Tibial nerve (tissue), 4 donors: ENCODE measurements around the gene GNB1L. TPM values are rescaled to one million over a fixed set of nuclear protein-coding genes. Genes with fewer than 3 reads are reported as not detected.

Source experiments
- DNase-seq, 2 donors: peaks; one replicate each; pipeline ENCODE4 v3.0.0-alpha.2; 2019; ENCODE audit warnings: low spot score in 2 of 2
- H3K27ac ChIP-seq, 4 donors: fragments of 200-600 bp; sonication (generic) in 3 of 4; one replicate each; pipeline ENCODE4 v1.5.1; 2017 to 2019; ENCODE audit warnings: mild to moderate bottlenecking in 1 of 4
- H3K27me3 ChIP-seq, 2 donors: fragments of 200-600 bp; sonication (generic) in 1 of 2; one replicate each; pipeline versions ENCODE4 v1.5.1 to v1.6.0; 2017 to 2019
- H3K36me3 ChIP-seq, 3 donors: fragments of 200-600 bp; sonication (generic); one replicate each; pipeline ENCODE4 v1.5.1; 2018 to 2019
- H3K4me1 ChIP-seq, 4 donors: fragments of 200-600 bp; sonication (generic) in 3 of 4; one replicate each; pipeline ENCODE4 v1.5.1; 2017 to 2019
- H3K4me3 ChIP-seq, 4 donors: fragments of 200-600 bp; sonication (generic) in 3 of 4; one replicate each; pipeline ENCODE4 v1.5.1; 2017 to 2019; ENCODE audit warnings: mild to moderate bottlenecking in 1 of 4, moderate library complexity in 1 of 4
- H3K9me3 ChIP-seq, 4 donors: fragments of 200-600 bp; sonication (generic) in 3 of 4; one replicate each; pipeline ENCODE4 v1.5.1; 2017 to 2019
- EP300 ChIP-seq, 2 donors: sonication (generic); formaldehyde crosslinking; IDR thresholded peaks; one replicate each; pipeline ENCODE4 v1.6.1; 2017; ENCODE audit warnings: antibody characterized with exemption in 2 of 2, mild to moderate bottlenecking in 1 of 2
- POLR2A ChIP-seq, 2 donors: fragments of 450-650 bp; IDR thresholded peaks; one replicate each; pipeline ENCODE4 v1.6.1; 2017; ENCODE audit warnings: antibody characterized with exemption in 2 of 2, mild to moderate bottlenecking in 2 of 2, moderate library complexity in 2 of 2
- WGBS, 2 donors: methylation state at CpG; one replicate each; pipeline ENCODE4 v1.1.5; 2018; 5-methylcytosine and 5-hydroxymethylcytosine counted together
- total RNA-seq, 4 donors: library from RNA; depleted of rRNA; stranded (reverse); fragments of >200 nt; gene quantifications; one replicate each; pipeline ENCODE4 v1.1.0, GENCODE V29; 2016
- TF ChIP-seq, protein P1 (sequence below), 5 experiments: fragments of 200-600 bp in 3 of 5; fragments of 450-650 bp in 2 of 5; sonication (generic) in 3 of 5; IDR thresholded peaks; one replicate each; pipeline ENCODE4 v1.5.1; 2016 to 2019; ENCODE audit warnings: antibody characterized with exemption in 5 of 5, mild to moderate bottlenecking in 3 of 5, moderate library complexity in 2 of 5

The GNB1L gene
- total RNA-seq, 4 donors from 2014 or later = 2.9 to 8.1 (median 6.3) TPM

DNA sequence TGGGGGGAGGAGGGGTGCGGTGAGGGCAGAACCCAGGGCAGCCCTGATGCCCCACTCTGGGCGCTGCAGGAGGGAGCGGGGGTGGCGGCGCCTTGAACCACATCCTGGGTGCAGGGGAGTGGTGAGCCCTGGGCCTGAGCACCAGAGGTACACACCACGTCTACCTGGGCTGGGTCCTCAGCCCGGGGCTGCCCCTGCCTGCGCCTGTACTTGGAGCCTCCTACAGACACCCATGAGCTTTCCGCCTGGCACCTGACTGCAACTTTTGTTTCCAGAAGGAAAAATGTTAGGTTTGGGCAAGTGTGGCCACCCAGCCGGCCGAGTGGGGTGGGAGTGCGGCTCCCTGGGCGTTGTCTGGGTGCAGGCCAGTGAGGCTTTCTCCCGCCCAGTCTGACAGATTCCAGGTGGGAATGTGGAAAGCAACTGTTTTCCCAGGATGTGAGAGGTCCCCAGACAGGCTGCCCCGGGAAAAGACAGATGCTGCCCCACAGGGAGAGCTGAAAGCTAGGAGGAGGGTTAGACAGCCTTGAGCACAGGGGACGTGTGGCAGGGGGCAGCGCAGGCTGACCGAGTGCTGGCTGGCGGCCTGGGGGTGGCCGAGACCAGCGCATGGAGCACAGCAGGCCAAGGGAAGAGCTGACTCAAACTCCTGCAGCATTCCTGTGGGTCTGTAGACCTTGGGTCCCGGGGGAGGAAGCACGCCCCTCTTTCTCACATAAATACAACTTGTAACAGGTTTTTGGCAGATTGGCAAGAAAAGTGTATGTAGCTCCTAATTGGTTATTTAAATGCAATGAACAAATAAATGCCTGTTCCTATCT lies 44.1 kb downstream of the GNB1L start:
- H3K27ac ChIP-seq = no peak overlapping the region
- H3K4me1 ChIP-seq = peaks cover 0 to 31% (median 0%) of the 10 kb centered on the region in 4 donors
- TF ChIP-seq, protein P1, sequence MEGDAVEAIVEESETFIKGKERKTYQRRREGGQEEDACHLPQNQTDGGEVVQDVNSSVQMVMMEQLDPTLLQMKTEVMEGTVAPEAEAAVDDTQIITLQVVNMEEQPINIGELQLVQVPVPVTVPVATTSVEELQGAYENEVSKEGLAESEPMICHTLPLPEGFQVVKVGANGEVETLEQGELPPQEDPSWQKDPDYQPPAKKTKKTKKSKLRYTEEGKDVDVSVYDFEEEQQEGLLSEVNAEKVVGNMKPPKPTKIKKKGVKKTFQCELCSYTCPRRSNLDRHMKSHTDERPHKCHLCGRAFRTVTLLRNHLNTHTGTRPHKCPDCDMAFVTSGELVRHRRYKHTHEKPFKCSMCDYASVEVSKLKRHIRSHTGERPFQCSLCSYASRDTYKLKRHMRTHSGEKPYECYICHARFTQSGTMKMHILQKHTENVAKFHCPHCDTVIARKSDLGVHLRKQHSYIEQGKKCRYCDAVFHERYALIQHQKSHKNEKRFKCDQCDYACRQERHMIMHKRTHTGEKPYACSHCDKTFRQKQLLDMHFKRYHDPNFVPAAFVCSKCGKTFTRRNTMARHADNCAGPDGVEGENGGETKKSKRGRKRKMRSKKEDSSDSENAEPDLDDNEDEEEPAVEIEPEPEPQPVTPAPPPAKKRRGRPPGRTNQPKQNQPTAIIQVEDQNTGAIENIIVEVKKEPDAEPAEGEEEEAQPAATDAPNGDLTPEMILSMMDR (IDR thresholded peaks at IDR 0.05) = no peak
- no peak for TF ChIP-seq POLR2A (IDR thresholded peaks at IDR 0.05)
- no peak for TF ChIP-seq EP300 (IDR thresholded peaks at IDR 0.05)
- H3K9me3 ChIP-seq = no peaks in the 10 kb centered on the region
- H3K4me3 ChIP-seq = no peak overlapping the region
- H3K27me3 ChIP-seq = no peaks in the 10 kb centered on the region
- peak in 1 of 2 donors; percentile 6 for DNase-seq
- WGBS, 2 donors = 73 to 76% methylated on average over 20 to 23 of the region's 23 CpGs
- H3K36me3 ChIP-seq = peaks cover 0 to 31% (median 0%) of the 10 kb centered on the region in 3 donors

DNA sequence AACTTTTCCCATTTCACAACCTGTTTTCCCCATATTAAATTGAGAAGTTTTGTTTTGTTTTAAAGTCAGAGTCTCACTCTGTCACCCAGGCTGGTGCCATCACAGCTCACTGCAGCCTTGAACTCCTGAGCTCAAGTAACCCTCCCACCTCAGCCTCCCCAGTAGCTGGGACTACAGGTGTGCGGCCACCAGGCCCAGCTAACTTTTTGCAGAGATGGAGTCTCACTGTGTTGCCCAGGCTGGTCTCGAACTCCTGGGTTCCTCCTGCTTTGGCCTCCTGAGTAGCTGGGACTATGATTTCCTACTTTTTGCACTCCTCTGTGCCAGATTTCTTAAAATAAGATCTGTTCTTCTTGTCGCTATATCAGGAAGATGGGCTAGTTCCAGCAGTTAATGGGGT lies 44.9 kb downstream of the GNB1L start:
- no peaks in the 10 kb centered on the region for H3K27me3 ChIP-seq
- no peak overlapping the region for H3K4me3 ChIP-seq
- TF ChIP-seq EP300 (IDR thresholded peaks at IDR 0.05) (no peak), POLR2A (IDR thresholded peaks at IDR 0.05) (no peak)
- TF ChIP-seq, protein P1 (IDR thresholded peaks at IDR 0.05) = no peak
- peaks cover 0 to 31% (median 0%) of the 10 kb centered on the region in 3 donors for H3K36me3 ChIP-seq
- 94 to 100% methylated on average over 3 of the region's 3 CpGs for WGBS, 2 donors
- peaks cover 0 to 32% (median 0%) of the 10 kb centered on the region in 4 donors for H3K4me1 ChIP-seq
- H3K9me3 ChIP-seq = no peaks in the 10 kb centered on the region
- H3K27ac ChIP-seq = no peak overlapping the region
- DNase-seq = no peak

DNA sequence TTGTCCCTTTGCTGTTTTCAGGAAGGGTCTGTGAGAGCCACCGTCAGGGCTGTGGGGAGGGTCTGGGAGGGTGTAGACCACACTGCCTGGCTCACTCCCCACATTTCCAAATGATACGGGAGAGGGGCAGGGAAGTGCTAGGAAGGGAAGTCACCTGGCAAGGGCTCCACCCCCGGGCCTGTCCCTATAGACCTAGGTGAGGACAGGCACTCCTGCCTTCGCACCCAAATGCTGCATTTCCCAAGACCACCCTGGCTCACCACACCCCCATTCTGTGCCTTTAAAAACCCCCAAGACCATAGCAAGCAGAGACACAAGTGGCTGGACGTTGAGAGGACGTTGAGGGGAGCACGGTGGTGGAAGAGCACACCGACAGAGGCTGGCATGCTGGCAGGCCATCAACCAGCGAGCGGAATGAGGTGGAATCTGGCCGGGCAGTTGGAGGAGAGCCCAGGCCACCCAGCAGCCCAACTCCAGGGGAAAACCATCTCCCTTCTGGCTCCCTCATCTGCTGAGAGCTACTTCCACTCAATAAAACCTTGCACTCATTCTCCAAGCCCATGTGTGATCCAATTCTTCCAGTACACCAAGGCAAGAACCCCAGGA lies 45.7 kb downstream of the GNB1L start:
- H3K36me3 ChIP-seq = peaks cover 0 to 32% (median 0%) of the 10 kb centered on the region in 3 donors
- TF ChIP-seq, protein P1 (IDR thresholded peaks at IDR 0.05) = no peak
- no peak for DNase-seq
- no peaks in the 10 kb centered on the region for H3K27me3 ChIP-seq
- H3K27ac ChIP-seq = no peak overlapping the region
- H3K4me1 ChIP-seq = peaks cover 0 to 32% (median 0%) of the 10 kb centered on the region in 4 donors
- H3K4me3 ChIP-seq = no peak overlapping the region
- 80 to 81% methylated on average over 11 of the region's 11 CpGs for WGBS, 2 donors
- H3K9me3 ChIP-seq = no peaks in the 10 kb centered on the region

DNA sequence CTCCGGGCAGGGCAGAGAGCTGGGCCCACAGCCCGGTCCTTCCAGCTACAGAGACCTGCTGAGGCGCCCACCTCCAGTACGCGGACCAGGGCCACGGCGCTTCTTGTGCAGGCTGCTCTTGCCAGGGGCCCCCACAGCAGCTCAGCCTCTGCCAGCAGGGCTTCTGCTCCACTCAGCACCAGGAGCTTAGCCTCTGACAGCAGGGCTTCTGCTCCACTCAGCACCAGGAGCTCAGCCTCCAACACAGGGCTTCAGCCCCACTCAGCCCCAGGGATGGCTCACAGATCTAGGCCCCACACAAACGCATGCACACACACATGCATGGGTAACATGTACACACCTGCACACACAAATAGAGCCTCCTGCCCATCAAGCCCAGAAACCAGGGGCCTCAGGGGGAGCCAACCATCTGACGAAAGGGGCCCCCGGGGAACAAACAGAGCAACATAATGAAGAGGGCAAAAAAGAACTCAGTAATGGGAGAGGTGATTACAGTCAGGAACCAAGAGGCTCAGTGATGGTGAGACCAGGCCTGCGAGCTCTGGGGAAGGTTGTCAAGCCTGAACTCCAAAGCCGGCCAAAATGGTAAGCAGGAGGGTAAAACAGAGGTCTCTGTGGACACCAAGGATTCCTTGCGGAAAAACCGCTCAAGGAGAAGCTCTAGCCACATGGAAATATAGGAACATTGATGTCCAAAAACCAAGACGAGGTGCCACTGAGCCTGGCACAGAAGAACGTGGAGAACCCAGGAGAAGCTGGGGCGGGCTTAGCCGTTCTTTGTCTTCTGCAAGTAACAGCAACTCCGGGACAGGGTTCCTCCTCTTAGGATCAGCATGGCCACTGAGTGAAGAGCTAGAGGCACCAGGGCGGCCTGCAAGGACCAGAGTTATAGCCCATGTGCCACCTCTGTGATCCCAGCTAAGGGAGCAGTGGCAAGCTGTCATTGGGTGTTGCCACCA lies 46.5 kb downstream of the GNB1L start:
- DNase-seq = no peak
- no peaks in the 10 kb centered on the region for H3K9me3 ChIP-seq
- WGBS, 2 donors = 91 to 94% methylated on average over 19 to 20 of the region's 20 CpGs
- no peaks in the 10 kb centered on the region for H3K27me3 ChIP-seq
- no peak overlapping the region for H3K27ac ChIP-seq
- H3K4me3 ChIP-seq = no peak overlapping the region
- TF ChIP-seq EP300 (IDR thresholded peaks at IDR 0.05) (no peak), POLR2A (IDR thresholded peaks at IDR 0.05) (no peak)
- TF ChIP-seq, protein P1 (IDR thresholded peaks at IDR 0.05) = no peak
- H3K4me1 ChIP-seq = peaks cover 0 to 32% (median 0%) of the 10 kb centered on the region in 4 donors
- peaks cover 0 to 32% (median 0%) of the 10 kb centered on the region in 3 donors for H3K36me3 ChIP-seq
